ENCODE data around the gene SCP2D1.

DNA sequence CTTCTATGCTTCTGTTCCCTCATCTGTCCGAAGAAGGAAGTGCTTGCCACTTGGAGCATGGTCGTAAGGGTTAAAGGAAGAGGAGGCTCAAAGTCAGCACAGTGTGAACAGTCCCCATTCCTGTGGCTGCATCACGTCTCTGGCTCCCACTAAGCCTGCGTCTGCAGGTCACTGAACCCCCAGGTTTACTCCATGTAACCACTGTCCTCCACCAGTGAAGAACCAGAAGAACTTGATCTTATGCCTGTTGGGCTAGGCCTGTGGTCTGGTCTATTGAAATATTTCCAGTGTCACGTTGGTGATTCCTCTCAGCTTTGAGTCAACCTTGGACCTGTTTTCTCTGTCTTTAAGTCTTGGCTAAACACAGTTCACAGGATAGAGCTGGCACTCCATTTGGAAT lies 45.9 kb upstream of the SCP2D1 start:
- TF ChIP-seq, protein P1, sequence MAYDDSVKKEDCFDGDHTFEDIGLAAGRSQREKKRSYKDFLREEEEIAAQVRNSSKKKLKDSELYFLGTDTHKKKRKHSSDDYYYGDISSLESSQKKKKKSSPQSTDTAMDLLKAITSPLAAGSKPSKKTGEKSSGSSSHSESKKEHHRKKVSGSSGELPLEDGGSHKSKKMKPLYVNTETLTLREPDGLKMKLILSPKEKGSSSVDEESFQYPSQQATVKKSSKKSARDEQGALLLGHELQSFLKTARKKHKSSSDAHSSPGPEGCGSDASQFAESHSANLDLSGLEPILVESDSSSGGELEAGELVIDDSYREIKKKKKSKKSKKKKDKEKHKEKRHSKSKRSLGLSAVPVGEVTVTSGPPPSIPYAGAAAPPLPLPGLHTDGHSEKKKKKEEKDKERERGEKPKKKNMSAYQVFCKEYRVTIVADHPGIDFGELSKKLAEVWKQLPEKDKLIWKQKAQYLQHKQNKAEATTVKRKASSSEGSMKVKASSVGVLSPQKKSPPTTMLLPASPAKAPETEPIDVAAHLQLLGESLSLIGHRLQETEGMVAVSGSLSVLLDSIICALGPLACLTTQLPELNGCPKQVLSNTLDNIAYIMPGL (CRISPR knock-in tag; IDR thresholded peaks at IDR 0.05; ENCODE audit: borderline replicate concordance): no peak
- TF ChIP-seq JUNB (IDR thresholded peaks at IDR 0.05) (no peak), POLR2A (IDR thresholded peaks at IDR 0.05; ENCODE audit: low read length) (no peak), JUN (IDR thresholded peaks at IDR 0.05) (no peak)
- TF ChIP-seq, protein P2, sequence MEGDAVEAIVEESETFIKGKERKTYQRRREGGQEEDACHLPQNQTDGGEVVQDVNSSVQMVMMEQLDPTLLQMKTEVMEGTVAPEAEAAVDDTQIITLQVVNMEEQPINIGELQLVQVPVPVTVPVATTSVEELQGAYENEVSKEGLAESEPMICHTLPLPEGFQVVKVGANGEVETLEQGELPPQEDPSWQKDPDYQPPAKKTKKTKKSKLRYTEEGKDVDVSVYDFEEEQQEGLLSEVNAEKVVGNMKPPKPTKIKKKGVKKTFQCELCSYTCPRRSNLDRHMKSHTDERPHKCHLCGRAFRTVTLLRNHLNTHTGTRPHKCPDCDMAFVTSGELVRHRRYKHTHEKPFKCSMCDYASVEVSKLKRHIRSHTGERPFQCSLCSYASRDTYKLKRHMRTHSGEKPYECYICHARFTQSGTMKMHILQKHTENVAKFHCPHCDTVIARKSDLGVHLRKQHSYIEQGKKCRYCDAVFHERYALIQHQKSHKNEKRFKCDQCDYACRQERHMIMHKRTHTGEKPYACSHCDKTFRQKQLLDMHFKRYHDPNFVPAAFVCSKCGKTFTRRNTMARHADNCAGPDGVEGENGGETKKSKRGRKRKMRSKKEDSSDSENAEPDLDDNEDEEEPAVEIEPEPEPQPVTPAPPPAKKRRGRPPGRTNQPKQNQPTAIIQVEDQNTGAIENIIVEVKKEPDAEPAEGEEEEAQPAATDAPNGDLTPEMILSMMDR (IDR thresholded peaks at IDR 0.05): no peak

Data from A549 (cell line).